Loucy (cell line): Measurements from ENCODE around the gene C16orf54.
A peak's percentile ranks its signal among the peaks of the same experiment; 100 is the strongest.
"Not testable (repeated sequence)": the region's sequence is repeated elsewhere in the genome, so short reads cannot be mapped to it uniquely, and the experiment has no call there.

Experiments used
- H2AFZ ChIP-seq: fragments of 200-600 bp; sonication (generic); 2 replicates; pipeline ENCODE4 v1.6.0; 2016; ENCODE audit warnings: antibody characterized with exemption, mild to moderate bottlenecking, low read length, moderate library complexity
- H3F3A ChIP-seq: fragments of 200-600 bp; 2 replicates; pipeline ENCODE4 v1.6.0; 2016; ENCODE audit warnings: antibody characterized with exemption, low read depth, mild to moderate bottlenecking
- H3K27me3 ChIP-seq: fragments of 200-600 bp; sonication (generic); 2 replicates; pipeline ENCODE4 v1.6.1; 2014; ENCODE audit warnings: low read length, mild to moderate bottlenecking; ENCODE audit not compliant: insufficient read depth, poor library complexity, severe bottlenecking
- H3K36me3 ChIP-seq: fragments of 200-600 bp; sonication (generic); 2 replicates; pipeline ENCODE4 v1.6.1; 2016; ENCODE audit warnings: low read length; ENCODE audit not compliant: insufficient read depth
- H3K4me1 ChIP-seq: fragments of 200-600 bp; sonication (generic); 2 replicates; pipeline ENCODE4 v1.5.1; 2014; ENCODE audit warnings: low read length, mild to moderate bottlenecking; ENCODE audit not compliant: insufficient read depth, poor library complexity, severe bottlenecking
- H3K4me2 ChIP-seq: fragments of 200-600 bp; sonication (generic); 2 replicates; pipeline ENCODE4 v1.6.0; 2014; ENCODE audit warnings: antibody characterized with exemption, low read length, low read depth, mild to moderate bottlenecking; ENCODE audit not compliant: poor library complexity, severe bottlenecking
- H3K4me3 ChIP-seq: fragments of 200-600 bp; sonication (generic); 2 replicates; pipeline ENCODE4 v1.5.1; 2014; ENCODE audit warnings: low read length, mild to moderate bottlenecking, mixed read lengths; ENCODE audit not compliant: poor library complexity, severe bottlenecking
- H3K79me2 ChIP-seq: fragments of 200-600 bp; sonication (generic); 2 replicates; pipeline ENCODE4 v1.6.1; 2014; ENCODE audit warnings: low read length; ENCODE audit not compliant: insufficient read depth
- H3K9ac ChIP-seq: fragments of 200-600 bp; sonication (generic); 2 replicates; pipeline ENCODE4 v1.6.0; 2014; ENCODE audit warnings: mild to moderate bottlenecking, low read depth, low read length, moderate library complexity; ENCODE audit not compliant: poor library complexity, severe bottlenecking
- H3K9me2 ChIP-seq: fragments of 200-600 bp; sonication (generic); replicated peaks from 2 replicates; pipeline ENCODE4 v1.6.1; 2016; ENCODE audit warnings: low read depth, low read length, mixed read lengths
- H3K9me3 ChIP-seq: fragments of 200-600 bp; sonication (generic); 2 replicates; pipeline ENCODE4 v1.6.1; 2014; ENCODE audit warnings: mild to moderate bottlenecking, antibody characterized with exemption, low read length, low read depth; ENCODE audit not compliant: insufficient read depth
- H4K20me1 ChIP-seq: fragments of 200-600 bp; sonication (generic); 2 replicates; pipeline ENCODE4 v1.6.0; 2014; ENCODE audit warnings: antibody characterized with exemption, low read length, mild to moderate bottlenecking; ENCODE audit not compliant: insufficient read depth, poor library complexity, severe bottlenecking
- EZH2phosphoT487 ChIP-seq: fragments of 200-600 bp; IDR thresholded peaks from 2 replicates; pipeline ENCODE4 v1.6.1; 2018; ENCODE audit warnings: antibody characterized with exemption, mild to moderate bottlenecking, moderate library complexity, borderline replicate concordance
- TF ChIP-seq, protein P1 (sequence below): fragments of 200-600 bp; sonication (generic); conservative IDR thresholded peaks from 2 replicates; pipeline ENCODE4 v1.5.1; 2014; ENCODE audit warnings: mild to moderate bottlenecking, antibody characterized with exemption, low read length

The C16orf54 gene, protein sequence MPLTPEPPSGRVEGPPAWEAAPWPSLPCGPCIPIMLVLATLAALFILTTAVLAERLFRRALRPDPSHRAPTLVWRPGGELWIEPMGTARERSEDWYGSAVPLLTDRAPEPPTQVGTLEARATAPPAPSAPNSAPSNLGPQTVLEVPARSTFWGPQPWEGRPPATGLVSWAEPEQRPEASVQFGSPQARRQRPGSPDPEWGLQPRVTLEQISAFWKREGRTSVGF

DNA sequence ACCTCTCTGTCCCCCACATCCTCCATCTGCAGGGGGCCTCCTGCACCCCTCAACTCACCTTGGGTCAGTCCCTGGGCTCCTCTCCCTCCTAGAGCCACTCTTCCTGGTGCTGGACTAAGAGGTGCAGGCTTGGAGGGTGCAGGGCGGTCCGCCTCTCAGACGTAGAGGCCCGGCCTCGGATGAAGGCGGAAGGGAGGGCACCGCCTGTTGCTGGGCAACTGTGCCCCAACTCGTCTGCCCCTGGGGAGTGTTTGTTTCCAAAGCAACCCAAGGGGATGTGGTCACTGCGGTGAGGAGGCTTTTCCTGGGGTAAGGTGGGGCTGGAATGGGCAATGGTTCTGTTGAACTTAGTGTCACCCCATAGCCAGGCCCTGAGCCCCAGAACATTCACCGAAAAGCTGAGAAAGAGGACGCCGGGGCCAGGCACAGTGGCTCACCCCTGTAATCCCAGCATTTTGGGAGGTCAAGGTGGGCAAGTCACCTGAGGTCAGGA lies at the start of gene C16orf54:
C16orf54 (minus strand) TSS at position 138 of the 493 bp plus-strand sequence. CDS start 1,039 bp downstream, outside the sequence.
- H2AFZ ChIP-seq, result peak within 1 kb of the TSS; percentile 39; the same call in 1 of the 2 replicates
- H3K4me2 ChIP-seq, result peak within 1 kb of the TSS; percentile 91
- TF ChIP-seq, protein P1, sequence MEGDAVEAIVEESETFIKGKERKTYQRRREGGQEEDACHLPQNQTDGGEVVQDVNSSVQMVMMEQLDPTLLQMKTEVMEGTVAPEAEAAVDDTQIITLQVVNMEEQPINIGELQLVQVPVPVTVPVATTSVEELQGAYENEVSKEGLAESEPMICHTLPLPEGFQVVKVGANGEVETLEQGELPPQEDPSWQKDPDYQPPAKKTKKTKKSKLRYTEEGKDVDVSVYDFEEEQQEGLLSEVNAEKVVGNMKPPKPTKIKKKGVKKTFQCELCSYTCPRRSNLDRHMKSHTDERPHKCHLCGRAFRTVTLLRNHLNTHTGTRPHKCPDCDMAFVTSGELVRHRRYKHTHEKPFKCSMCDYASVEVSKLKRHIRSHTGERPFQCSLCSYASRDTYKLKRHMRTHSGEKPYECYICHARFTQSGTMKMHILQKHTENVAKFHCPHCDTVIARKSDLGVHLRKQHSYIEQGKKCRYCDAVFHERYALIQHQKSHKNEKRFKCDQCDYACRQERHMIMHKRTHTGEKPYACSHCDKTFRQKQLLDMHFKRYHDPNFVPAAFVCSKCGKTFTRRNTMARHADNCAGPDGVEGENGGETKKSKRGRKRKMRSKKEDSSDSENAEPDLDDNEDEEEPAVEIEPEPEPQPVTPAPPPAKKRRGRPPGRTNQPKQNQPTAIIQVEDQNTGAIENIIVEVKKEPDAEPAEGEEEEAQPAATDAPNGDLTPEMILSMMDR, result no peak
- no peak for TF ChIP-seq EZH2phosphoT487
- peaks cover 51% of the 10 kb centered on the region for H3K4me1 ChIP-seq
- H3K27me3 ChIP-seq, result no peaks in the 10 kb centered on the region
- H3K79me2 ChIP-seq, result peaks cover 35% of the 10 kb centered on the region
- H3F3A ChIP-seq, result no peaks in the 10 kb centered on the region
- H3K4me3 ChIP-seq, result peak within 1 kb of the TSS; percentile 82
- no peaks in the 10 kb centered on the region for H3K9me2 ChIP-seq
- H3K9ac ChIP-seq, result peak within 1 kb of the TSS; percentile 87
- no peaks in the 10 kb centered on the region for H3K36me3 ChIP-seq
- no peaks in the 10 kb centered on the region for H3K9me3 ChIP-seq
- H4K20me1 ChIP-seq, result no peaks in the 10 kb centered on the region

DNA sequence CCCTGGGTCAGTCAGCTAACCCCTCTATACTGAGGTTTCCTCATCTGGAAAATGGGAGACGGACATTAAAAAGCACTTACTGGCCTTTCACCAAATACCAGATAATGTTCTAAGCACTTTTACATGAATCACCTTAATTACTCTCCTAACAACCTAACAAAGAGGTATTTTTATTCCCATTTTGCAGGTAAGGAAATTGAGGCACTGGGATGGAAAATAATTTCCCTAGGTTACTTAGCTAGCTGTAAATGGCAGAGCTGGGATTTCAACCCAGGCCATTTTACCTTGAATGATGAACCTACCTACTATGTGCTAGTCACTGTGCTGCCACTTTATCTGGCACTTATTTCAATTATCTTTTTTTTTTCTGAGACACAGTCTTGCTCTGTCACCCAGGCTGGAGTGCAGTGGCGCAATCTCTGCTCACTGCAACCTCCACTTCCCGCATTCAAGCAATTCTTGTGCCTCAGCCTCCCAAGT lies 48.5 kb upstream of the C16orf54 start:
- H3K36me3 ChIP-seq, result peaks cover 46% of the 10 kb centered on the region
- peaks cover 21% of the 10 kb centered on the region for H4K20me1 ChIP-seq
- peak overlapping the region; percentile 97 for H3K4me3 ChIP-seq
- no peak overlapping the region for H2AFZ ChIP-seq
- H3K9ac ChIP-seq, result peak overlapping the region; percentile 97
- no peaks in the 10 kb centered on the region for H3K9me3 ChIP-seq
- H3K4me2 ChIP-seq, result peak overlapping the region; percentile 98
- H3K4me1 ChIP-seq, result peaks cover 42% of the 10 kb centered on the region
- H3K79me2 ChIP-seq, result peaks cover 93% of the 10 kb centered on the region
- peaks cover 5% of the 10 kb centered on the region for H3K27me3 ChIP-seq
- H3F3A ChIP-seq, result no peaks in the 10 kb centered on the region
- TF ChIP-seq, protein P1, result no peak
- no peak for TF ChIP-seq EZH2phosphoT487
- H3K9me2 ChIP-seq, result no peaks in the 10 kb centered on the region

DNA sequence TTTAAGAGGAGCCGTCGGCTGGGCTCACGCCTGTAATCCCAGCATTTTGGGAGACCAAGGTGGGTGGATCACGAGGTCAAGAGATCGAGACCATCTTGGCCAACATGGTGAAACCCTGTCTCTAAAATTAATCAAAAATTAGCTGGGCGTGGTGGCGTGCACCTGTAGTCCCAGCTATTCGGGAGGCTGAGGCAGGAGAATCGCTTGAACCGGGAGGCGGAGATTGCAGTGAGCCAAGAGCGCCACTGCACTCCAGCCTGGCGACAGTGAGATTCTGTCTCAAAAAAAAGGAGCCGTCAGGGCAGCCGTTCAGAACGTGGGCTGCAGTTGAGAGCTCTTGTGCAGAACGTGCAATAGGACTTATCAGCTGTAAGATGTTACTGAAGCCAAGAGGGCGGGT lies 47.4 kb upstream of the C16orf54 start:
- Histone ChIP-seq H3K4me1 (peaks cover 42% of the 10 kb centered on the region), H3K4me2 (peak overlapping the region; percentile 98), H3K36me3 (peaks cover 34% of the 10 kb centered on the region), H3K9ac (peak overlapping the region; percentile 97), H3K79me2 (peaks cover 82% of the 10 kb centered on the region), H4K20me1 (peaks cover 21% of the 10 kb centered on the region), H3K4me3 (peak overlapping the region; percentile 97)
- not testable (repeated sequence) for H3K9me2 ChIP-seq, H3K9me3 ChIP-seq, H3F3A ChIP-seq, H2AFZ ChIP-seq, H3K27me3 ChIP-seq
